HepG2 (cell line): ENCODE results near the gene PRKAG1. TPM values are rescaled to one million over a fixed set of nuclear protein-coding genes. Genes with fewer than 3 reads are reported as not detected.

ENCODE experiments used
- CC2D1A ChIP-seq: sonication (generic); formaldehyde crosslinking; IDR thresholded peaks from 2 replicates; pipeline ENCODE4 v1.8.1; 2023; ENCODE audit warnings: mild to moderate bottlenecking, missing genetic modification reagents
- CREM ChIP-seq, 2 experiments: sonication (generic) in 1 of 2; formaldehyde crosslinking in 1 of 2; IDR thresholded peaks; 2 replicates each; pipeline versions ENCODE4 v1.4.0 to v1.6.1; 2016 to 2020; ENCODE audit warnings: antibody characterized with exemption in 1 of 2, mild to moderate bottlenecking in 1 of 2, missing genetic modification reagents in 1 of 2
- ESRRA ChIP-seq: sonication (generic); formaldehyde crosslinking; IDR thresholded peaks from 2 replicates; pipeline ENCODE4 v1.5.1; 2020; ENCODE audit warnings: mild to moderate bottlenecking, low read depth, missing genetic modification reagents
- EZH2 ChIP-seq: conservative IDR thresholded peaks from 2 replicates; pipeline ENCODE4 v1.6.1; 2012; ENCODE audit warnings: mild to moderate bottlenecking, low read depth, low read length, moderate library complexity
- FOXC1 ChIP-seq: sonication (generic); formaldehyde crosslinking; IDR thresholded peaks from 2 replicates; pipeline ENCODE4 v1.8.0; 2022; ENCODE audit warnings: mild to moderate bottlenecking, missing genetic modification reagents, borderline replicate concordance
- FUBP1 ChIP-seq: sonication (generic); formaldehyde crosslinking; IDR thresholded peaks from 2 replicates; pipeline ENCODE4 v1.5.1; 2020; ENCODE audit warnings: missing genetic modification reagents, mild to moderate bottlenecking, borderline replicate concordance
- MAF1 ChIP-seq: sonication (generic); formaldehyde crosslinking; IDR thresholded peaks from 2 replicates; pipeline ENCODE4 v1.5.0; 2020; ENCODE audit warnings: missing genetic modification reagents, borderline replicate concordance
- MAFK ChIP-seq, 2 experiments: IDR thresholded peaks in 1 of 2; conservative IDR thresholded peaks in 1 of 2; 2 replicates each; pipeline ENCODE4 v1.6.1; 2011; ENCODE audit warnings: improper control_type of control experiment in 2 of 2, low read length in 2 of 2
- MBD4 ChIP-seq: IDR thresholded peaks from 2 replicates; pipeline ENCODE4 v1.6.1; 2012; ENCODE audit warnings: low read length, inconsistent platforms, borderline replicate concordance
- MEF2D ChIP-seq: sonication (generic); formaldehyde crosslinking; IDR thresholded peaks from 2 replicates; pipeline ENCODE4 v1.5.1; 2020; ENCODE audit warnings: mild to moderate bottlenecking, missing genetic modification reagents
- NFIB ChIP-seq: sonication (generic); formaldehyde crosslinking; IDR thresholded peaks from 2 replicates; pipeline ENCODE4 v1.9.0; 2021; ENCODE audit warnings: missing genetic modification reagents, mild to moderate bottlenecking, borderline replicate concordance
- NR2C2 ChIP-seq: sonication (generic); formaldehyde crosslinking; IDR thresholded peaks from 2 replicates; pipeline ENCODE4 v1.4.0; 2020; ENCODE audit warnings: missing genetic modification reagents, mild to moderate bottlenecking, moderate library complexity, borderline replicate concordance
- PITX1 ChIP-seq: sonication (generic); formaldehyde crosslinking; IDR thresholded peaks from 2 replicates; pipeline ENCODE4 v1.5.1; 2020; ENCODE audit warnings: mild to moderate bottlenecking, missing genetic modification reagents
- STAT5B ChIP-seq: sonication (generic); formaldehyde crosslinking; IDR thresholded peaks from 2 replicates; pipeline ENCODE4 v1.4.0; 2020; ENCODE audit warnings: missing genetic modification reagents
- ZBTB43 ChIP-seq: sonication (generic); formaldehyde crosslinking; conservative IDR thresholded peaks from 2 replicates; pipeline ENCODE4 v1.4.0; 2020; ENCODE audit warnings: missing genetic modification reagents
- ZBTB7B ChIP-seq: sonication (generic); formaldehyde crosslinking; IDR thresholded peaks from 2 replicates; pipeline ENCODE4 v1.4.0; 2020; ENCODE audit warnings: missing genetic modification reagents
- ZNF143 ChIP-seq: sonication (generic); formaldehyde crosslinking; IDR thresholded peaks from 2 replicates; pipeline ENCODE4 v1.4.0; 2020; ENCODE audit warnings: missing genetic modification reagents
- ZNF547 ChIP-seq: sonication (generic); formaldehyde crosslinking; IDR thresholded peaks from 2 replicates; pipeline ENCODE4 v1.5.1; 2020; ENCODE audit warnings: mild to moderate bottlenecking, missing genetic modification reagents
- ZNF691 ChIP-seq: sonication (generic); formaldehyde crosslinking; IDR thresholded peaks from 2 replicates; pipeline ENCODE4 v1.4.0; 2020; ENCODE audit warnings: missing genetic modification reagents, low read depth, mild to moderate bottlenecking, borderline replicate concordance
- ZNF7 ChIP-seq: IDR thresholded peaks from 2 replicates; pipeline ENCODE4 v1.6.1; 2016; ENCODE audit warnings: missing biosample characterization, missing genetic modification reagents
- ZNF770 ChIP-seq: sonication (generic); formaldehyde crosslinking; IDR thresholded peaks from 2 replicates; pipeline ENCODE4 v1.5.0; 2020; ENCODE audit warnings: mild to moderate bottlenecking, missing genetic modification reagents
- ZNF784 ChIP-seq: sonication (generic); formaldehyde crosslinking; IDR thresholded peaks from 2 replicates; pipeline ENCODE4 v1.5.1; 2020; ENCODE audit warnings: missing genetic modification reagents, mild to moderate bottlenecking, borderline replicate concordance
- ZSCAN25 ChIP-seq: sonication (generic); formaldehyde crosslinking; IDR thresholded peaks from 2 replicates; pipeline ENCODE4 v1.8.0; 2022; ENCODE audit warnings: mild to moderate bottlenecking, missing genetic modification reagents
- polyA plus RNA-seq, 8 experiments: library from polyadenylated mRNA; depleted of rRNA in 3 of 8; stranded (reverse) in 7 of 8; unstranded in 1 of 8; fragments of >200 nt; fragmentation: Illumina TruSeq in 4 of 8; extraction: Trizol in 4 of 8; gene quantifications; 2 replicates each; pipeline versions ENCODE4 v1.2.1 to v1.2.3, GENCODE V29; 2011 to 2016; ENCODE audit warnings: low read depth in 4 of 8, missing spikeins in 1 of 8, mixed read lengths in 1 of 8; ENCODE audit not compliant: insufficient read depth in 1 of 8
- total RNA-seq, 5 experiments: library from RNA; depleted of rRNA; stranded (reverse); fragments of >200 nt; fragmentation: Illumina TruSeq; extraction: Trizol; gene quantifications; 2 replicates each; pipeline ENCODE4 v1.2.3, GENCODE V29; 2016; ENCODE audit warnings: low read depth in 1 of 5

The PRKAG1 gene
- total and polyA plus RNA-seq, 2 of the 13 experiments (the other 11 are each of a cell fraction or from before 2014, with no cell fraction given), result 26.1 to 32.8 TPM

- TF ChIP-seq FUBP1 (no peak), FOXC1 (CRISPR knock-in tag) (no peak), STAT5B (no peak), PITX1 (CRISPR knock-in tag) (peak; percentile 6; the same call in 1 of the 2 replicates), ZBTB43 (CRISPR knock-in tag) (no peak), NFIB (no peak), ZNF7 (CRISPR knock-in tag) (no peak), CC2D1A (no peak), MAFK (conservative IDR thresholded peaks at IDR 0.05 in 1 of 2, IDR thresholded peaks at IDR 0.05 in 1 of 2; ENCODE audit: low read length in 2 of 2) (no peak), ZNF784 (CRISPR knock-in tag) (no peak), ZBTB7B (no peak), MEF2D (no peak), ESRRA (CRISPR knock-in tag) (0 out of 2 replicates have a peak, but pooled peaks have one; percentile 8), MAF1 (CRISPR knock-in tag) (no peak), ZNF143 (CRISPR knock-in tag) (no peak), ZNF770 (CRISPR knock-in tag) (no peak), ZNF547 (no peak), CREM (IDR thresholded peaks at IDR 0.05) (no peak), CREM (CRISPR knock-in tag; IDR thresholded peaks at IDR 0.05) (no peak), ZSCAN25 (CRISPR knock-in tag) (peak; percentile 76), ZNF691 (CRISPR knock-in tag) (no peak), MBD4 (no peak), NR2C2 (CRISPR knock-in tag) (no peak), EZH2 (no peak)
Observed at GRCh38 chr12:48956279-48957140, 62.1 kb downstream of the PRKAG1 start (continued).
